ENCODE data around the gene ALKBH7.

DNA sequence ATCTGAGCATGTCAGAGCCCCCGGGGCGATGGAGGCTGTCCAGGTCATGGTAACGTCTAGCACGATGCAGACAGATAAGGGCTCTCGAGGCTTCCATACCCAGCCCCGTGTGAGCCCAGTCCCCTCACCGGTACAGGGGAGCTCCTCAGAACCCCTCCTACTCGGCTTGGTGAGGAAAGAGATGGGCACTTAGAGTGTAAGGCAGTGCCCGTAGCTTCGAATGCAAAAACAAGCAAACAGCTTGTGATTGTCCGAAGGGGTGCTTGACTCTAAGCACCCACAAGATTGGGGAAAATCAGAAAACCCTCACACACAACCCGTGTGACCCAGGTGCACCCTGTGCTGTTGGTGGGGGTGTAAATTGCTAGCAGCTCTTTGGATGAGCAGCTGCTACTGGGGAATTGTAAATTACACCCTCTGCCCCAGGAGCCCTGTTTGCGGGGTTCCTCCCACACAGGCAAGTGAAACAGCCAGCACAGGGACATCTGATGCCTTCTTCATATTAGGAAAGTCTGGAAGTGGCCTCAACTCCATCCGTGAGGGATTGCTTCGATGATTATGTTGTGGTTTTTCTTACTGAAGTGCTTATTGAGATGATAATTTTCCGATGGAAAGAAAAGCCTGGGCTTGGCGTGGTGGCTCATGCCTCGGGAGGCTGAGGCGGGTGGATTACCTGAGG, 4.1 kb downstream of the ALKBH7 start:
- TF ChIP-seq MYC (IDR thresholded peaks at IDR 0.05; ENCODE audit: insufficient read depth, insufficient read length, insufficient replicate concordance, low read length, severe bottlenecking) (no peak), NFYA (IDR thresholded peaks at IDR 0.05; ENCODE audit: borderline replicate concordance, low read depth, low read length) (no peak), CTCF (IDR thresholded peaks at IDR 0.05 in 2 of 3, conservative IDR thresholded peaks at IDR 0.05 in 1 of 3; ENCODE audit: control insufficient read depth in 2 of 3, extremely low read depth in 1 of 3, insufficient read depth in 1 of 3, low read depth in 3 of 3, low read length in 3 of 3) (no peak), EP300 (IDR thresholded peaks at IDR 0.05; ENCODE audit: borderline replicate concordance in 1 of 2, control insufficient read depth in 1 of 2, low read depth in 2 of 2, low read length in 2 of 2) (no peak), TAF1 (IDR thresholded peaks at IDR 0.05; ENCODE audit: borderline replicate concordance, low read depth, low read length) (no peak), HDAC6 (IDR thresholded peaks at IDR 0.05; ENCODE audit: unreplicated experiment) (no peak), SP1 (IDR thresholded peaks at IDR 0.05; ENCODE audit: low read depth, low read length) (no peak)

All from GM12878 (cell line).